Ecto neural progenitor cell (in vitro differentiated cells): ENCODE results near the gene FLOT1.
"Not testable (repeated sequence)": the region's sequence is repeated elsewhere in the genome, so short reads cannot be mapped to it uniquely, and the experiment has no call there.

Experiments
- DNase-seq: peaks from one replicate; pipeline ENCODE4 v3.0.0-alpha.2; 2018; ENCODE audit warnings: low spot score

The FLOT1 gene

GRCh38 chr6:30723159-30723842 is 19.2 kb downstream of the FLOT1 start:
- DNase-seq, result not testable (repeated sequence)

GRCh38 chr6:30722280-30723112 is 20.0 kb downstream of the FLOT1 start:
- peak; percentile 86 for DNase-seq

- DNase-seq, result not testable (repeated sequence)
Measured at GRCh38 chr6:30722025-30722279, 20.5 kb downstream of the FLOT1 start.

- DNase-seq, result peak; percentile 95
Measured at GRCh38 chr6:30721198-30722024, 21.1 kb downstream of the FLOT1 start.

- peak; percentile 81 for DNase-seq
Measured at GRCh38 chr6:30720738-30721197, 21.7 kb downstream of the FLOT1 start.

- peak; percentile 98 for DNase-seq
Measured at GRCh38 chr6:30719791-30720737, 22.4 kb downstream of the FLOT1 start, which contains the start of gene TUBB. TSS of gene TUBB (plus strand) at chr6:30720352. CDS start at chr6:30720507, 155 bp downstream.

GRCh38 chr6:30719356-30719755 is 23.1 kb downstream of the FLOT1 start:
- DNase-seq, result no peak

- DNase-seq, result not testable (repeated sequence)
Measured at GRCh38 chr6:30717845-30718720, 24.4 kb downstream of the FLOT1 start.

- DNase-seq, result peak; percentile 98
Measured at GRCh38 chr6:30717129-30717844, 25.2 kb downstream of the FLOT1 start, which contains the start of gene MDC1. TSS of gene MDC1 (minus strand) at chr6:30717281. CDS start at chr6:30715175, 2,106 bp downstream.

- no peak for DNase-seq
Measured at GRCh38 chr6:30716879-30717128, 25.7 kb downstream of the FLOT1 start.

- no peak for DNase-seq
Measured at GRCh38 chr6:30714263-30714662, 28.2 kb downstream of the FLOT1 start.

GRCh38 chr6:30712441-30712945 is 30.0 kb downstream of the FLOT1 start:
- no peak for DNase-seq

GRCh38 chr6:30711758-30712380 is 30.6 kb downstream of the FLOT1 start:
- no peak for DNase-seq

- DNase-seq, result no peak
Measured at GRCh38 chr6:30709101-30709868, 33.2 kb downstream of the FLOT1 start.

GRCh38 chr6:30707281-30707850 is 35.1 kb downstream of the FLOT1 start:
- no peak for DNase-seq

- no peak for DNase-seq
Measured at GRCh38 chr6:30705620-30706019, 36.9 kb downstream of the FLOT1 start.

GRCh38 chr6:30703821-30704220 is 38.7 kb downstream of the FLOT1 start:
- no peak for DNase-seq

GRCh38 chr6:30703011-30703410 is 39.5 kb downstream of the FLOT1 start:
- DNase-seq, result no peak
